Loucy (cell line): ENCODE measurements around the gene MALRD1.
A peak's percentile ranks its signal among the peaks of the same experiment; 100 is the strongest.

Source experiments
- H2AFZ ChIP-seq: fragments of 200-600 bp; sonication (generic); 2 replicates; pipeline ENCODE4 v1.6.0; 2016; ENCODE audit warnings: antibody characterized with exemption, mild to moderate bottlenecking, low read length, moderate library complexity
- H3F3A ChIP-seq: fragments of 200-600 bp; 2 replicates; pipeline ENCODE4 v1.6.0; 2016; ENCODE audit warnings: antibody characterized with exemption, low read depth, mild to moderate bottlenecking
- H3K27me3 ChIP-seq: fragments of 200-600 bp; sonication (generic); 2 replicates; pipeline ENCODE4 v1.6.1; 2014; ENCODE audit warnings: low read length, mild to moderate bottlenecking; ENCODE audit not compliant: insufficient read depth, poor library complexity, severe bottlenecking
- H3K36me3 ChIP-seq: fragments of 200-600 bp; sonication (generic); 2 replicates; pipeline ENCODE4 v1.6.1; 2016; ENCODE audit warnings: low read length; ENCODE audit not compliant: insufficient read depth
- H3K4me1 ChIP-seq: fragments of 200-600 bp; sonication (generic); 2 replicates; pipeline ENCODE4 v1.5.1; 2014; ENCODE audit warnings: low read length, mild to moderate bottlenecking; ENCODE audit not compliant: insufficient read depth, poor library complexity, severe bottlenecking
- H3K4me2 ChIP-seq: fragments of 200-600 bp; sonication (generic); 2 replicates; pipeline ENCODE4 v1.6.0; 2014; ENCODE audit warnings: antibody characterized with exemption, low read length, low read depth, mild to moderate bottlenecking; ENCODE audit not compliant: poor library complexity, severe bottlenecking
- H3K4me3 ChIP-seq: fragments of 200-600 bp; sonication (generic); 2 replicates; pipeline ENCODE4 v1.5.1; 2014; ENCODE audit warnings: low read length, mild to moderate bottlenecking, mixed read lengths; ENCODE audit not compliant: poor library complexity, severe bottlenecking
- H3K79me2 ChIP-seq: fragments of 200-600 bp; sonication (generic); 2 replicates; pipeline ENCODE4 v1.6.1; 2014; ENCODE audit warnings: low read length; ENCODE audit not compliant: insufficient read depth
- H3K9ac ChIP-seq: fragments of 200-600 bp; sonication (generic); 2 replicates; pipeline ENCODE4 v1.6.0; 2014; ENCODE audit warnings: mild to moderate bottlenecking, low read depth, low read length, moderate library complexity; ENCODE audit not compliant: poor library complexity, severe bottlenecking
- H3K9me2 ChIP-seq: fragments of 200-600 bp; sonication (generic); replicated peaks from 2 replicates; pipeline ENCODE4 v1.6.1; 2016; ENCODE audit warnings: low read depth, low read length, mixed read lengths
- H3K9me3 ChIP-seq: fragments of 200-600 bp; sonication (generic); 2 replicates; pipeline ENCODE4 v1.6.1; 2014; ENCODE audit warnings: mild to moderate bottlenecking, antibody characterized with exemption, low read length, low read depth; ENCODE audit not compliant: insufficient read depth
- H4K20me1 ChIP-seq: fragments of 200-600 bp; sonication (generic); 2 replicates; pipeline ENCODE4 v1.6.0; 2014; ENCODE audit warnings: antibody characterized with exemption, low read length, mild to moderate bottlenecking; ENCODE audit not compliant: insufficient read depth, poor library complexity, severe bottlenecking
- EZH2phosphoT487 ChIP-seq: fragments of 200-600 bp; IDR thresholded peaks from 2 replicates; pipeline ENCODE4 v1.6.1; 2018; ENCODE audit warnings: antibody characterized with exemption, mild to moderate bottlenecking, moderate library complexity, borderline replicate concordance
- TF ChIP-seq, protein P1 (sequence below): fragments of 200-600 bp; sonication (generic); conservative IDR thresholded peaks from 2 replicates; pipeline ENCODE4 v1.5.1; 2014; ENCODE audit warnings: mild to moderate bottlenecking, antibody characterized with exemption, low read length

Gene MALRD1

DNA sequence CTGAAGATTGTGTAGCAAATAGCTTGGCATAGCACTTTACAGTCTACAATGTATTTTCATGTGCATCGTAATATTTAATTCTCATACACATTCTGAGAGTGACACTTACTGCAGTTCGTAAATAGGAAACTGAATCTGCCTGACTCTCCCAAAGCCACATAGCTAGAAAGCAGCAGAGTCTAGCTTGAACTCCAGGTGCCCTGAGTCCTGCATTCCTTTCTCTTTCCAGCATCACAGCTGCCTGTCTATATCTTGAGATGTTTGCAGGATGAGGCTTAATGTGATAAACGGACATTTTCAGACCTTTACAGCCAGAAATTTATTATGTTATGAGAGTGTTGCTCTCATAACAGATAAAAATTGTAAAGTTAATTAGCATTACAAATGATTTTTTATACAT is 634.8 kb downstream of the MALRD1 start:
- no peak overlapping the region for H3K4me2 ChIP-seq
- H3K9me2 ChIP-seq: no peaks in the 10 kb centered on the region
- H3K79me2 ChIP-seq: no peaks in the 10 kb centered on the region
- no peak overlapping the region for H3K9ac ChIP-seq
- no peak overlapping the region for H3K4me3 ChIP-seq
- H3K9me3 ChIP-seq: no peaks in the 10 kb centered on the region
- no peaks in the 10 kb centered on the region for H3F3A ChIP-seq
- H4K20me1 ChIP-seq: no peaks in the 10 kb centered on the region
- H3K4me1 ChIP-seq: no peaks in the 10 kb centered on the region
- H2AFZ ChIP-seq: no peak overlapping the region
- no peaks in the 10 kb centered on the region for H3K36me3 ChIP-seq
- H3K27me3 ChIP-seq: no peaks in the 10 kb centered on the region
- TF ChIP-seq, protein P1, sequence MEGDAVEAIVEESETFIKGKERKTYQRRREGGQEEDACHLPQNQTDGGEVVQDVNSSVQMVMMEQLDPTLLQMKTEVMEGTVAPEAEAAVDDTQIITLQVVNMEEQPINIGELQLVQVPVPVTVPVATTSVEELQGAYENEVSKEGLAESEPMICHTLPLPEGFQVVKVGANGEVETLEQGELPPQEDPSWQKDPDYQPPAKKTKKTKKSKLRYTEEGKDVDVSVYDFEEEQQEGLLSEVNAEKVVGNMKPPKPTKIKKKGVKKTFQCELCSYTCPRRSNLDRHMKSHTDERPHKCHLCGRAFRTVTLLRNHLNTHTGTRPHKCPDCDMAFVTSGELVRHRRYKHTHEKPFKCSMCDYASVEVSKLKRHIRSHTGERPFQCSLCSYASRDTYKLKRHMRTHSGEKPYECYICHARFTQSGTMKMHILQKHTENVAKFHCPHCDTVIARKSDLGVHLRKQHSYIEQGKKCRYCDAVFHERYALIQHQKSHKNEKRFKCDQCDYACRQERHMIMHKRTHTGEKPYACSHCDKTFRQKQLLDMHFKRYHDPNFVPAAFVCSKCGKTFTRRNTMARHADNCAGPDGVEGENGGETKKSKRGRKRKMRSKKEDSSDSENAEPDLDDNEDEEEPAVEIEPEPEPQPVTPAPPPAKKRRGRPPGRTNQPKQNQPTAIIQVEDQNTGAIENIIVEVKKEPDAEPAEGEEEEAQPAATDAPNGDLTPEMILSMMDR: no peak
- no peak for TF ChIP-seq EZH2phosphoT487

DNA sequence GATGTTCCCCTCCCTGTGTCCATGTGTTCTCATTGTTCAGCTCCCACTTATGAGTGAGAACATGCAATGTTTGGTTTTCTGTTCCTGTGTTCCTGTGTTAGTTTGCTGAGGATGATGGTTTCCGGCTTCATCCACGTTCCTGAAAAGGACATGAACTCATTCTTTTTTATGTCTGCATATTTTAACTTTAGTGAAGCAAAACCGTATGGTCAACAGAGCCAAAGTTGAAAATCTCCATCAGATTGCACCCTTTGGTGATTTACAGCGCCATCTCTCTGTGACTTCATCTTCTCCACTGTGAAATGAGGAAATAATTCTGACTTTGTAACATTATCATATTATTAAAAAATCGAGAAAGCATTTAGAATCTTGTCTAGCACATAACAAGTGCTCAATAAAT is 635.4 kb downstream of the MALRD1 start:
- no peaks in the 10 kb centered on the region for H3F3A ChIP-seq
- H3K36me3 ChIP-seq: no peaks in the 10 kb centered on the region
- no peak overlapping the region for H2AFZ ChIP-seq
- H3K9me2 ChIP-seq: no peaks in the 10 kb centered on the region
- H3K4me3 ChIP-seq: no peak overlapping the region
- no peaks in the 10 kb centered on the region for H3K79me2 ChIP-seq
- no peaks in the 10 kb centered on the region for H4K20me1 ChIP-seq
- no peaks in the 10 kb centered on the region for H3K9me3 ChIP-seq
- TF ChIP-seq, protein P1: peak; percentile 20; the same call in 1 of the 2 replicates
- TF ChIP-seq EZH2phosphoT487: no peak
- no peak overlapping the region for H3K9ac ChIP-seq
- no peaks in the 10 kb centered on the region for H3K27me3 ChIP-seq
- no peaks in the 10 kb centered on the region for H3K4me1 ChIP-seq
- no peak overlapping the region for H3K4me2 ChIP-seq

DNA sequence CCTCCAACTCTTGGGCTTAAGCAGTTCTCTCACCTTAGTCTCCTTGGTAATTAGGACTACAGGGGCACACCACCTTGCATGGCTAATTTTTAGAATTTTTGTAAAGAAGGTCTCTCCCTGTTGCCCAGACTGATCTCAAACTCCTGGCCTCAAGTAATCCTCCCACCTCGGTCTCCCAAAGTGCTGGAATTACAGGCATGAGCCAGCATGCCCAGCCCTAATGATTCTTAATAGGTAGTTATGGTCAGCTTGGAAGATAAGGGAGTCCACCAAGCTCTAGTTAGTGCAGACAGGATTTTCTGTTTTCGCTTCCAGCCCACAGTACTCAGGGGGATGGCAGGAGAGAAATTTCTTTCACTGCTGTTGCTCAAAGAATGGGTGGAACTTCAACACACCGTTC is 639.7 kb downstream of the MALRD1 start:
- Histone ChIP-seq H2AFZ (no peak overlapping the region), H3F3A (no peaks in the 10 kb centered on the region), H3K4me3 (no peak overlapping the region), H3K79me2 (no peaks in the 10 kb centered on the region), H3K36me3 (no peaks in the 10 kb centered on the region), H3K9ac (no peak overlapping the region), H3K9me2 (no peaks in the 10 kb centered on the region), H4K20me1 (no peaks in the 10 kb centered on the region), H3K4me1 (no peaks in the 10 kb centered on the region), H3K4me2 (no peak overlapping the region), H3K27me3 (no peaks in the 10 kb centered on the region), H3K9me3 (no peaks in the 10 kb centered on the region)
- TF ChIP-seq EZH2phosphoT487: no peak

DNA sequence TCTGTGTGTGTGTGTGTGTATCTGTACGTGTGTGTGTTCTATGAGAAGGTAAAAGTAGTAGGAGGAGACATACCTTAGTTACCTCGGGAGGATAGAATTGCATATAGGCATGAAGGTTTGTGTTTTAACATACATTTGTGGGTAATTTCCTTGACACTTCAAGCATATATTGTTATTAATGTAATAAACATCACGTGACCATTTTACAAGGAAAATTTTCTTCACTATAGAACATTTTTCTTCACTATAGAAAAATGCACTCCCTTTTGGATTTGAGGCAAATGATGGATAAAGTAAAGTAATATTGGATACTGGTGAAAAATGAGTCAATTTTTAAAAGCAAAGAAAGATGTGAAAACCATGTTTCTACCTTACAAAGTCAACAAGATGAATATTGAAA is 640.6 kb downstream of the MALRD1 start:
- Histone ChIP-seq H2AFZ (no peak overlapping the region), H3K79me2 (no peaks in the 10 kb centered on the region), H3F3A (no peaks in the 10 kb centered on the region), H3K27me3 (no peaks in the 10 kb centered on the region), H3K4me2 (no peak overlapping the region), H3K9me2 (no peaks in the 10 kb centered on the region), H3K4me3 (no peak overlapping the region), H3K36me3 (no peaks in the 10 kb centered on the region), H3K9me3 (no peaks in the 10 kb centered on the region), H4K20me1 (no peaks in the 10 kb centered on the region), H3K9ac (no peak overlapping the region), H3K4me1 (no peaks in the 10 kb centered on the region)
- TF ChIP-seq, protein P1: no peak
- TF ChIP-seq EZH2phosphoT487: no peak
